Suprapubic skin (tissue), 3 donors: ENCODE measurements around the gene FRAS1.

Experiments used
- POLR2AphosphoS5 ChIP-seq, 3 donors: sonication (generic); formaldehyde crosslinking; IDR thresholded peaks; one replicate each; pipeline ENCODE4 v1.6.1; 2017; ENCODE audit warnings: antibody characterized with exemption in 3 of 3
- TF ChIP-seq, protein P1 (sequence below), 2 donors: fragments of 200-600 bp in 1 of 2; fragments of 450-650 bp in 1 of 2; sonication (generic) in 1 of 2; IDR thresholded peaks; one replicate each; pipeline ENCODE4 v1.5.1; 2016 to 2019; ENCODE audit warnings: antibody characterized with exemption in 2 of 2, mild to moderate bottlenecking in 1 of 2, moderate library complexity in 1 of 2

DNA sequence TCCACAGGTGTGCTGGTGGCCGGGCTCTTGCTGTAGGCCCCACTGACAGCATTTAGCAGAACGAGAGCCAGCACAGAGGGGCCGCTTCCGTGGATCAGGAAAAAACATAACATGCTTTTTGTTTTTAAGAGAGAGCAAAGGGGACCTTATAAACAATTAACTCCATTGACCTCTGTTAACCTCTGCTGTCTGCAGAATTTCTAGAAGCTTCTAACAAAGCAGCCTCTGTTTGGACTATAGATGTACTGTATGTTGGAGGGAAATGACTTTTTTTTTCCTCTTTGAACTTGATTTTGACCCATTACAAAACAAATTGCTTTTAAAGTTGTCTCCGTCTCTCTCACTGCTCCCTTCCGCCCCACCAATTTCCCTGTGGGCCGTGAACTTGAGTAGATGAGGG is 210.7 kb downstream of the FRAS1 start:
- TF ChIP-seq POLR2AphosphoS5 (IDR thresholded peaks at IDR 0.05) = no peak
- TF ChIP-seq, protein P1, sequence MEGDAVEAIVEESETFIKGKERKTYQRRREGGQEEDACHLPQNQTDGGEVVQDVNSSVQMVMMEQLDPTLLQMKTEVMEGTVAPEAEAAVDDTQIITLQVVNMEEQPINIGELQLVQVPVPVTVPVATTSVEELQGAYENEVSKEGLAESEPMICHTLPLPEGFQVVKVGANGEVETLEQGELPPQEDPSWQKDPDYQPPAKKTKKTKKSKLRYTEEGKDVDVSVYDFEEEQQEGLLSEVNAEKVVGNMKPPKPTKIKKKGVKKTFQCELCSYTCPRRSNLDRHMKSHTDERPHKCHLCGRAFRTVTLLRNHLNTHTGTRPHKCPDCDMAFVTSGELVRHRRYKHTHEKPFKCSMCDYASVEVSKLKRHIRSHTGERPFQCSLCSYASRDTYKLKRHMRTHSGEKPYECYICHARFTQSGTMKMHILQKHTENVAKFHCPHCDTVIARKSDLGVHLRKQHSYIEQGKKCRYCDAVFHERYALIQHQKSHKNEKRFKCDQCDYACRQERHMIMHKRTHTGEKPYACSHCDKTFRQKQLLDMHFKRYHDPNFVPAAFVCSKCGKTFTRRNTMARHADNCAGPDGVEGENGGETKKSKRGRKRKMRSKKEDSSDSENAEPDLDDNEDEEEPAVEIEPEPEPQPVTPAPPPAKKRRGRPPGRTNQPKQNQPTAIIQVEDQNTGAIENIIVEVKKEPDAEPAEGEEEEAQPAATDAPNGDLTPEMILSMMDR (IDR thresholded peaks at IDR 0.05) = no peak
